ENCODE results near the gene PPP6R1.

PPP6R1 gene

DNA sequence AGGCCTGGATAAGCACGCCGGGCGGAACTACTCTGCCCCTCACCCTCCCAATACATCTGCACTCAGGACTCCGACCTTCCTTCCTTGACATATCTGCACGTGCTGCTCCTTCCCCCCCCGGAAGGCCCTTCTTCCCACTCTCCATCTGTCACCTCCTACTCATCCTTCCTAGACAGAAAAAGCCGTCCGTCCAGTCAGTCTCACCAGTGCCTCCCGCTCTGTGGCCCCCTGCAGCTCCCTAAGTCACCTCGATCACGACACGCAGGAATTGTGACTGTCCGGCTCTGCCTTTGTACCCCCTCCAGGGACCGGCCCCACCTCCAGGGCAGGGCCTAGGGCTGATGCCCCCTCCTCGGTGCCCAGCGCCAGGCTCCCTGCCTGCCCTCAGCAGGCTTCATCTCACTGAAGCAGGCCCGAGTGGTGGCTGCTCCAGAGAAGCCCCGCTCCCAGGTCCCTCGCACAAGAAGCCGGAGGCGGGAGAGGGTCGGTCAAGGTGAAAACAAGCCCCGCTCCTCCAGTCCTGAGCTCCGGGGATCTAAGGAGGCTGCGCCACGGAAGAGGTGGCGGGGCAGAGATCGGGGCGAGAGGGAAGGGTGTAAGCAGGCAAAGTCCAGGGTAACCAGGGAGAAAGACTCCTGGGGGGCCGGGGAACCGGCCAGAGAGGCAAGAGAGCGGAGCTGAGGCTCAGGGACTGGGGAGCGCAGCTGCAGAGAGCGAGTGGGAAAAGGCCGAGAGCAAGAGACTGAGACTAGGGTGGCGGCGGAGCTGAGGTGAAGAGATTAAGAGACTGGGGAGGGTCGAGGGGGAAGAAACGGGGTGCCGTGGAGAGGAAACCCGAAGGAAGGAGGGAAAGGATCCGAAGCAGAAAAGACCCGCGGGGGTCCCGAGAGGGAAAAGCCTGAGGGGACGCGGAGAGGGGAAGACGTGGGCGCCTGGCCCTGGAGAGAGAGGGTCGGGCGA lies 1.1 kb downstream of the PPP6R1 start:
- no peak for DNase-seq (ENCODE audit: low read depth, low spot score)

DNA sequence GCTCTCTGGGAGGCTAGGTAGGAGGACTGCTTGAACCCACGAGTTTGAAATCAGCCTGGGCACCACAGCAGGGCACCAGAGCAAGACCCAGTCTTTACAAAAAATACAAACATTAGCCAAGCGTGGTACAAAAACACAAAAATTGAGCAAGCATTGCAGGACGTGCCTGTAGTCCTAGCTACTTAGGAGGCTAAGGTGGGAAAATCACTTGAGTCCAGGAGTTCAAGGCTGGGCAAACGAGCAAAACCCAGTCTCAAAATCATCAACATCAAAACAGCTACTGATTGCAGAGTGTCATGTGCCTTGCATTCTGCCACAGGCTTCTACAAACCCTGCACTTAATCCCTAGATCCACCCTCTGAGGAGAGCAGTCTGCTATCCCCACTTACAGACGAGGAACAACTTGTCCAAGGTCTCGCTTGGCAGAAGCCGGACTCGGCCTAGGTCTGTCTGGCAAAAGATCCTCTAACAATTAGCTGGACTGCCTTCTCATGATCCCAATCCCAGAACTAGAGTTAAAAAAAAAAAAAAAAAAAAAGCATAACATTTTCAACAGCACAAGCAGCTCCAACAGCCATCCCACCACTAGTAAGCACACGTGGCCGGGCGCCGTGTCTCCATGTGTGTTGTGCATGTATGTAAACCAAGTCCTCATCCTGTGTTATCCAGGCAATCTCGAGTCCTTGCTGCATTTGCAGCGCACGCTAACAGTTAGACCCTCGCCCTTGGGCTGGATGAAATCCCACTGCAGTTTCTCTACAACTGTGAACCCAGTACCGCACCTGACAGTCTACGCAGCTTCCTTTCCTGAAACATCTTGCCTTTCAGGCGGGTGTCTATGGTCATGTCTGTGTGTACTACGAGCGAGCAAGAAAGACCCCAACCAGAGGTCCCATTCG lies 2.0 kb downstream of the PPP6R1 start:
- DNase-seq (ENCODE audit: low read depth, low spot score) = no peak

DNA sequence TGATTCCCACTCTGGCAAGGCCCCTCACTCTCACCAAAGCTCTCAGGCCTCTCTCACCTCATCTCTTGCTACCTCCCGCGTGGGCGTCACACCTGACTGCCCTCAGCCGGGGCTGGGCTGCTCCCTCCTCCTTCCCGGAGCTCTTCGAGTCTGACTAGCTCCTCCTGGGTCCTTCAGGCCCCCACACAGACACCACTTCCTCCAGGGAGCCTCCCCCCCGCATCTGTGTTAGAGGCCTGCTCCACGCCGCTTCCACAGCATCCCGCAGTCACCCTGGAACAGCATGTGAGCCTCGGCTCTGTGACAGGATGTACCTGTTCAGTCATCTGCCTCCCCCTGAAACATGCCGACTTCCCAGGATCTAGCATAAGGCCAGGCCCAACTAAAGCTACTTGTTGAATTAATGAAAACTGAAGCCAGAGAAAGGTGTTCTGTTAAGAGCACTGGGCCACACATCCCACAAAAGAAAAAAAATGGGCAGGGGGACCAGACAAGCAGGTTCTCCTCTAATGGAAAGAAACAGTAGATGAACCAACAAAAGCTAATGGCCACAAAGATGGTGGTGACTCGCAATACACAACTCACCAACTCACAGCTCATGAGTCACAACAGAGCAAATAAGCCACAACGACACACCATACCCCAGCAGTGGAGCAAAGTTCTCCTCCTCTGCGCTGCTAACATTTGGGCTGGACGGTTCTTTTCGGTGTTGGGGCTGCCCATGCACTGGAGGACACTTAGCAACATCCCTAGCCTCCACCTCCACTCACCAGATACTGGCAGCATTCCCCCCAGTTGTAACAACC lies 3.0 kb downstream of the PPP6R1 start:
- no peak for DNase-seq (ENCODE audit: low read depth, low spot score)

DNA sequence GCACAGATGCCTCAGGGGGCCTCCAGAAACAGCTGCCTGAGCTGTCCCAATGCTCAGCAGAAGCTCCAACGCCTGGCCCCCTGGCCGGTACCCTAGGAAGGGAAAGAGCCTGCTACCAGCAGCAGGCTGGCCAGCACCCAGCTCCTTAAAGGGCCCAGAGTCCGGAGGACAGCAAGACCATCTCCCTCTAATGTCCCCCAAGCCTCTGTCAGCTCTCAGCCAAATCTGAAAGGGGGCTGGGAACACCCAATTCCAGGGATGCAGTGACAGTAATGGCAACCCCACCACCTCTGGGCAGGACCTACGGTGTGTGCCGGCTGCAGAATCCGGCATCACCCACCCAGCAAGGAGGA lies 4.2 kb downstream of the PPP6R1 start:
- DNase-seq (ENCODE audit: low read depth, low spot score) = no peak

DNA sequence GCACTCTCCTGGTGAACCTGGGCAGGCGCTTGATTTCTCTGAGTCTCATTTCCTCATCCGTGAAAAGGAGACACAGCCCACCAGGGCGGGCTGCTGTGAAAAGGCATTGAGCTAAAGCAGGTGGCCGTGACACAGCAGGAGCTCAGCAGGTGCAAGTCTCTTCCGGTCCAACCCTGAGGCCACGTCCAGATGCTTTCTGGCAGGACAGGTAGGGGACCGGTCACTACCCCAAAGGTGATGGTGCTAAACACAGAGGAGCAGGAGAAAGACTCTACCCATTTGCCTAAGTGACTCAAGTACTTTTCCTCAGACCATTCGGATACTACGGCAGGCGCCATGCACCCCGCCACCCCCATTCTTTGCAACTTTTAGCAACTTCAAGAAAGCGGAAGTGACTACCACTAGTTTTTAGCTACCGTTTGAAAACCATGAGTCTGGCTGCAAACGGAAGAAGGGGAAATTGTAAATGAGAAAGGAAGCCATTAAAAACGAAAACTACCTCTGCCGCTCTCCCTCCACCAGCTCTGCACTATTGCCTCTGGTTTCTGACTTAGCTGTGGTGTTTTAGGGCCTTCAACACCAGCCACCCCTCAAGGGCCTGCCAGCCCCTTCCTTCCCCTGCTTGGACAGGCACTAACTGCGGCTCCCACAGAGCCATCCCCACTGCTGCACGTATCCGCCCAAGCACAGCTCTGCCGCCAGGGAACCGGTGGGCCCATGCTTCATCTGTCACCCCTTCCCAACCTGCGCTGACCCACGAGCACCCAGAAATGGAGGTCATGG lies 4.8 kb downstream of the PPP6R1 start:
- no peak for DNase-seq (ENCODE audit: low read depth, low spot score)

DNA sequence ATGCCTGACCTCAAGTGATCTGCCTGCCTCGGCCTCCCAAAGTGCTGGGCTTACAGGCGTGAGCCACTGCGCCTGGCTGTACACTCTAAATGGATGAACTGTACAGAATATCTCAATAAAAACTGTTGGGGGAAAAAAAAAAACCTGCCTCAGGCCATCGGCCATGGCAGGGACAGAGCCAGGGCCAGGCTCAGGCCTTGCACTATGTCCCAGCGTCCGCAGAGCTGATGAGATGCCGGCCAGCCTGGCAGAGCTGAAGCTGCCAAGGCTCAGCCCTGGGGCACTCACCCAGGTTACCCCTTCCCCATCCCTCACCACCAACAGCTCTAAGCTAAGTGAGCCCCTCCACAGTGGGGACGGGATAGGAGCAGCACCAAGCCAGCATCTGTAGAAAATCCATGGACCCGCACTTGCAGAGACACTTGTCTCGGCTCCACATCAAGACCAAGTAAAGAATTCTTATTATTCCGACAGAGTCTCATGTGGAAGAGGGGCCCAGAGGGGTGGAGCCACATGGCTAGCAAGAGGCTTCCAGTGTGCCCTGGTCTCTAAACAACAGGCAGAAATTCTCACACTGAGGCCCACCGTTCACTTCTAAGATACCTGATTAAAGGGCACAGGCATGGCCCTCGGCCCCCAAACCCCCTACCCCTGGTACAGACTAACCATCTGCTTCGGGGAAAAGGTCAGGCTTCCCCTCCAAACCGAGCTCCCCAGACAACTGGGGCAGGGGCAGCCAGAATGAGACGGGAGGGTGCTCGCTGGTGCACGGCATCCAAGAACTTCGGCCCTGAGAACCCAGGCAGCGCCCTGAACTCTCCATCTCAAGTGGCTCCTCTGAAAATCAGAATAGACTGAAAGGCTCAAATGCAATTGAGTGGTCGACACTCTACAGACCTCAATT lies 5.8 kb downstream of the PPP6R1 start:
- no peak for DNase-seq (ENCODE audit: low read depth, low spot score)

DNA sequence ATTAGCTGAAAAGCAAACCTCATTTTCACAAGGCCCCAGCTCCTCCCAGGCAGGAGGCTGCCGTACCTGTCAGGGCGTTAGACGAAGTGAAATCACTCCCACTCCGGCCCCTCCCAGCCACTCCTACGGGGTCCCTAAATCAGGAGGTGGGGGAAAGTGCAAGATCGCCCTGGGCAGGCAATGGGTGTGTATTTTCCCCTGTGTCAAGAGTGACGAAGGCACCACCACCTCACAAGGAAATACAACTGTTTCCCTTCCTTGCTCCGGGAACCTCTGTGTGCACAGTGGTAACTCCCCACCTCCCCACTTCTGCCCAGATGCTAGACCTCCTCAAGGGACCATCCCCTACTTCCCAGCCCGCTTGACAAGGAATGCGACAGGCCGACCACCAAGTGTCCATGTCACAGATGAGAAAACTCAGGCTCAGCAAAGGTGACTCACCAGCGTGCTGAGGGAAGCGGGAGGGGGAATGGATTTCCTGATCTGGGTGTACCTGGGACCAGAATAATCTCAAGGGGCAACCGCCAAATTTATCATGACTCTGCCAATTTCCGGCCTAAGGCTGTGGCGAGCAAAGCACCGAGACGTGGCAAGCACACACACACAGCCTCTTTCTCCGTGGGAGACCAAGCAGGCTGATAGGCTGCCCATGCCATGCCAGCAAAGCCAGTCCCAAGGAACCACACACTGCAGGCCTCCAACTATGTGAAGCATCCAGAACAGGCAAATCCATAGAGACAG lies 7.3 kb downstream of the PPP6R1 start:
- DNase-seq (ENCODE audit: low read depth, low spot score) = no peak

DNA sequence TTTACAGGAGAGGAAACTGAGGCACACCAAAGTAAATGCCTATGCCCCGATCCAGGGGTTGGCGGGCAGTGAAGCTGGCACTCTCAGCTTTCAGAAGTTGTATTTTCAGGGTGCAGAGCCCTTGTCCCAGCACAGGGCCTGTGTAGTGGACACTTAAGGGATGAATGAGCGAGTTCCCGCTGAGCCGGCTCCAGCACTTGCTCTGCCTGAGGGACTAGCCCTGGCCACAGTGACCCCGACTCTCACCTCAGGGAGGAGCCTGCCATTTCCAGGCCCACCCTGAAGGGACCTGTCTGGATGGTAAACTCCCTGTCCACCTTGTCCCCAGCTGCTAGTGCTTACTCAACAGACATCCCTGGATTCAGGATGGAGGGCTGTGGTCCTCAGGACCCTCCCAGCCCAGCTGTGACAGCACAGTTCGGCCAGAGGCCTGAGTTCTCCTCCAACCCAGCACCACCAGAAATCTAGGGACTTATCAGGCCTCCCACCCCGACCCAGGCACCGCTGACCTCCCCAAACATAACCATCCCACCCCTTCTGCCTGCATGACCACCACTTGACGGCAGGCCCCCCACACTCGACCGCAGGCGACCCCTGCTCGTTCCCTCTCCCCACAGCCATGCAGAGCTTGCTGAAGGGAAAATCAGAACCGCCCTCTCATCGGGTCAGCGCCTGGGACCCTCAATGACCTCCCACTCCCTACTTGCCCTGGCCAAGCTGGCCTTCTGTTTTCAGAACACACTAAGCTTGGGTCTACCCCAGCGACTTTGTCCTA lies 8.4 kb downstream of the PPP6R1 start:
- DNase-seq (ENCODE audit: low read depth, low spot score) = no peak

DNA sequence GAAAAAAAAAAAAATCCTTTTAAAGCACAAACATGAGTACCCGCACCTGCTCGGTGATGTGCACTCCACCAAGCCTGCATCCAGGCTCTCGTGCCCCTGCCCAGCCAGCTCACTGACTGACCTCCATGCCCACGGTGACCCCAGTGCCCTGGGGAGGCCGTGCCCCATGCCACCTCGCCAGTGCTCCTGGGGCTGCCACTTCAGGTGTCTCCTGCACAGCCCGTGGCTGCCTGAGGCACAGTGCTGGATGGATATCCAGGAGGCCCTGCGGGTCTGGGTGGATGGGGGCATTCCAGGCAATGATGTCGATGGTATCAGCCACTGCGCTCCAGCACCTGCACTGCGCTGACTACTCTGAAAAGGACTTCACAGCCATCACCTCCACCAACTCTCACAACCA lies 9.0 kb downstream of the PPP6R1 start:
- no peak for DNase-seq (ENCODE audit: low read depth, low spot score)

DNA sequence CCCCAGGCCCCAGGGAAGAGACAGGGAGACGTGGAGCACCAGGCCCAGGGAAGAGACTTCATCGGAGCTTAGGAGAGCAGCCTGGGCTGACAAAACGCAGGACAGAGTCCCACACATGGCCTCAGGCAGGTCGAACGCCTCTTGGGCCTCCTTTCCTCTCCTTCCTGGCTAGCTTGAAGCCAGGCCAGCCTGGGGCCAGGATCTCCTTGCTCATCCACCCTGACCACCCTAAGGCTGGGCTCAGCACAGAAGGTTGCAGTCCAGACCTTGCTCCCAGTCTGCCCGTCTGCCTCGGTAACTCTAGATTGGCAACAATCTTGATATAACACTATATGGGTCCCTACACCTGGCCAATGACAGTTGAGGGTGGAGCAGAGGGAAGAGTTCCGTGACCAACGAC lies 10.1 kb downstream of the PPP6R1 start:
- DNase-seq (ENCODE audit: low read depth, low spot score) = no peak

DNA sequence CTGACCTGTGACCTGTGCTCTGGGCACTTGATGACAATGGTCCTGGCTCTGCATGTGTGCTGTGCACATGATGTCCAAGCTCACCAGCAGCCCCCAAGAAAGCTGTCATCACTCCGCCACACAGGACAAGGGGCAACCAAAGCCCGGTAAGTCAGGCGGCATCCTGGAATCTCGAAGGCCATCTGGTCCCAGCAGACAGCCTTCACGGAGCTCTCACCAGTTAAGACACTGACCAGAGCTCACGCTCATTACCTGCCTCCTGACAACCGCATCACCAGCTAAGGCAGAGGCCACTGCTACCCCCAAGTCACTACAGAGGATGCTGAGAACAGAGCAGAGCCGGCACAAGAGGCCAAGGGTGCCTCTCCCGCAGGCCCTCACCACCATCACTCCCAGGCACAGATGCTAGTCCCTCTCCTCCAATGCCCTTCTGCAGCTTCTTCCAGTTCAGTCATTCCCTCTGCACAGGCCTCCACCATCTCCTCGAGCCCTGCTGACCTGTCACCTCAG lies 10.6 kb downstream of the PPP6R1 start:
- no peak for DNase-seq (ENCODE audit: low read depth, low spot score)

DNA sequence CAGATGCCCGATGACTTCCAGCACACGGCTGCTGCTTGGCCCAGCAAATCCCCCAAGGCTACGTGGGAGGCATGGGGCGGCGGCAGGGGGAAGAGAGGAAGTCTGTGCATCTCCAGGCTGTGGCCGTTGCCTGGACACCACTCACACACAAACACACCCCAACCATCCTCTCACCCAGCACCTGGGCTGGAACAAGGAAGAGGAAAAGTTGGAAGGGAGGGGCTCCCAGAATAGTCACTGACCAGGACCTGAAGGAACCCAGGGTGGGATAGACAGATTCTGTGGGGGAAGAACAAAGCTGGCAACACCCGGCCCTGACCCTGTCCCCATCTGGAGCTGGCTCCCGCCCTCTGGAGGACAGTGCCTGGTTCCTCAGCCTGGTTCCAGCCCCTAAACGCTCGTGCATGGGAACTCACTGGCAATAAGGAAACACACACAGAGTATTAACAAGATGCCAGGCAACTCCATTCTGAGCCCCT lies 11.2 kb downstream of the PPP6R1 start:
- DNase-seq (ENCODE audit: low read depth, low spot score) = no peak

DNA sequence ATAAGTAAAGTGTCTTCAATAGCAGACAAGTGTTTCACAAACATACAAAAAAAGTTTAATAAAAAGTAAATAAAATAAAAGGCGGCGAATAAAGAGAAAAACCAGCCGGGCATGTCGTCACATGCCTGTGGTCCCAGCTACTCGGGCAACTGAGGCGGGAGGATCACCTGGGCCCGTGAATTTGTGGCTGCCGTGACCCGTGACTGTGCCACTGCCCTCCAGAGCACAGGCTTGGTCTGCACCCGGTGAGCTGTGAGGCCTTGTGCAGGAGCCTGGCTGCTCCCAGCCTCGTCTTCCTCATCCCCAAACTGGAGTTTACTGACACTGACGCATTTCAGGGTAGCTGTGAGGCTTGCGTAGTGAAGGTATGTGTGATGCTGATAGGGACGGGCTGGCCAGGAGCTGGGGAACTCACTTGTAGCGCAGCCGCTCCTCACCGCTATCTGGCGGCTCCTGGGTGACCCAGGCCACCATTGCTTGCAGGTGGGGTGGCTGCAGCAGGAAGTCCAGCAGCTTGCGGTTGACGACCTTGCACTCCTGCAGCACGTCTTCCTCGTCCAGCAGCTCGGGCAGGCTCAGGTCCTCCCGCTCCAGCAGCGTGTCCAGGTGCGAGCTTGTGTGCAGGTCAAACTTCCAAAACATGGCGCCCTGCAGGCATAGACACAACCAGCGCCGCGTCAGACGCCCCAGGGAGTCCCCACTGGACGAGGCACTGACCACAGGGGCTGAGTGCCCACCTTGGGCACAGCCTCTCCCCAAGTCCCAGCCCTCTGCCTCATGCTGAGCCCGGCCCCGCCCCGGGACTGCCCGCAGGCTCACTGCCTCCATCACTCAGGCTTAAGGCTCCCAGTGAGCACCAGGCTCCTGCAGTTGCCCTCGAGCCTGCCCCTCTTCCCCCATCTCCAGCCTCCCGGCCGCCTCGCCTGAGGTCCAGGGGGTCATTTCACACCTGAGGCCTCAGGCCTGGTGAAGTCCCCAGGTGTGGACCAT lies 12.1 kb downstream of the PPP6R1 start:
- no peak for DNase-seq (ENCODE audit: low read depth, low spot score)

DNA sequence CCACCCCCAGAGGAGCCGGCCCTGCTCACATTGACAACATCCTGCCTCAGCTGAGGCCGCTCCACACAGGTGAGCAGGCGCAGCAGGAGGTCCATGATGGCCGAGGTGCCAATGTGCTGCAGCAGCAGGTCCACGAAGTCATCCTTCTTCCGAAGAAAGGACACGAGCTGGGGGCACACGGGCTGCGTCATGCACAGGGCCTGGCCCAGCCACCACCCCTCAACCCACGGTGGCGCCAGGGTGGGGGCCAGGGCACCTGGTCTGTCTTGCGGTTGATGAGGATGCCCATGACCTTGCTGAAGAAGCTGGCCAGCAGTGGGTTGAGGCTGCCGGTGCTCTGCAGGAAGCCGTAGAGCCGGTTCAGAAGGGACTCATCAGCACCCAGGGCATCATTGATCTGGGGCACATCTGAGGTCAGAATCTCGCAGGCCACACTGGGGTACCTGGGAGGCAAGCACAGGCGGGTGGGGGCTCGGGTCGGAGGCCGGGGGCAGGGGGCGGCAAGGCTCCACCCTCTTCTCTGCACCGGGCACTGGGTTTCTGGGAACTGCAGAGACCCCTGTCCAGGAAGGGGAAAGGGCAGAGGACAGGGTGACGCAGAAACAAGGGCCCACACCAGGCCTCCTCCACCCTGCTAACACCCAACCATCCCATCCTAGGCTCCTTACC lies 13.4 kb downstream of the PPP6R1 start:
- no peak for DNase-seq (ENCODE audit: low read depth, low spot score)

DNA sequence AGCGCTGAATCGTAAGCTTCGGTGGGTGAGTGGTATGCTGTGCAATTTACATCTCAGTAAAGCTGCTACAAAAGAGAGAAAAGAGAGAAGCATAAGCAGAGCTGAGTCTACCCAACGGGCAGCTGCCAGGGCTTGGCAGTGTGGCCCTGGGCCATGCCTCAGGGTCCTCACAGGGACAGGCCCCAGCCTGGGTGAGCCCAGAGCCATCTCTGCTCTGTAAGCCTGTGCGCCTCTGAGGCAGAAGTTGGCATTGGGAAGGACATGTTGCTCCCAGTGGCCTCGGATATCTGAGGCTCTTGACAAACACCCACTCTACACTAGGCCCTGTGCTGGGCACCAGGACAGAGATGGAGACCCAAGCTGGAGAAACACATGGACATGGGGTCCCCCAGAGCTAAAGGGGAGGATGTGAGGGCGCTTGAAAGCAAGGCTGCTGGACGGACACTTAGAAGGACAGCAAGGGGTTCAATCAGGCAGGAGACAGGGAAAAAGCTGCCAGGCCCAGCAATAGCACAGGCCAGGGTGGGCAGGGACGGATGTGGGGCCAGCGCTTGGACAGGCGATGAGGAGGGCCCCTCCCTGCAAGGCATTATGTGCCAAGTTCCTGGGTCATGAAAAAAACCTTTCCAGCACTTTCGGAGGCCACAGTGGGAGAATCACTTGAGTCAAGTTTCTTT lies 14.7 kb downstream of the PPP6R1 start:
- DNase-seq (ENCODE audit: low read depth, low spot score) = no peak

DNA sequence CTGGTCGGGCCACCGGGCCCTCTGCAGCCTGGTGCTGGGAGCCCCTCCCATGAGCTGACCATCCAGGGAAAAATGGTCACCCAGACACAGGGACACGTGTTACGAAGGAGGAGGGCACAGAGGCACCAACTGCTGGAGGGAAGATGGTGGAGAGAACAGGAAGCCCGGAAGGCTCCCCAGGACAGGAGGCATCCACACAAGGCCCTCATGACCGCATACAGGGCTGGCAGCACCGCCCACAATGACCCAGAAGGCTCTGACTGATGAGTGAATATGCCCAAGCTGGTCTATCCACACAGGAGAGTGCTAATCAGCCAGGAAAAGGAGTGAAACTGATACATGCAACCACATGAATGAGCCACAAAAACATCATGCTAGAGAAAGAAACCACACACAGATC lies 16.3 kb downstream of the PPP6R1 start:
- DNase-seq (ENCODE audit: low read depth, low spot score) = no peak

Data from iPS DF 19.7 (cell line).